ENCODE results near the gene MATR3.

DNA sequence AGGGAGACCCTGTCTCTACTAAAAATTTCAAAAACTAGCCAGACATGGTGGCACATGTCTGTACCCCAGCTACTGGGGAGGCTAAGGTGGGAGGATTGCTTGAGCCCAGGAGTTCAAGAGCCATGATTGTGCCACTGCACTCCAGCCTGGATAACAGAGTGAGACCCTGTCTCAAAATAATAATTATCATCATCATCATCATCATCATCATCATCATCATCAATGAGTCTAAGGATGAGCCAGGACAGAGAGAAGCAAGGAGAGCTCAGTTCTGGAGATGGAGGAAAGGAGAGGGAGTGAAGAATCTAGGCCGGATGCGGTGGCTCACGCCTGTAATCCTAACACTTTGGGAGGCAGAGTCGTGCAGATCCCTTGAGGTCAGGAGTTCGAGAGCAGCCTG is 36.7 kb upstream of the MATR3 start:
- TF ChIP-seq, protein P1, sequence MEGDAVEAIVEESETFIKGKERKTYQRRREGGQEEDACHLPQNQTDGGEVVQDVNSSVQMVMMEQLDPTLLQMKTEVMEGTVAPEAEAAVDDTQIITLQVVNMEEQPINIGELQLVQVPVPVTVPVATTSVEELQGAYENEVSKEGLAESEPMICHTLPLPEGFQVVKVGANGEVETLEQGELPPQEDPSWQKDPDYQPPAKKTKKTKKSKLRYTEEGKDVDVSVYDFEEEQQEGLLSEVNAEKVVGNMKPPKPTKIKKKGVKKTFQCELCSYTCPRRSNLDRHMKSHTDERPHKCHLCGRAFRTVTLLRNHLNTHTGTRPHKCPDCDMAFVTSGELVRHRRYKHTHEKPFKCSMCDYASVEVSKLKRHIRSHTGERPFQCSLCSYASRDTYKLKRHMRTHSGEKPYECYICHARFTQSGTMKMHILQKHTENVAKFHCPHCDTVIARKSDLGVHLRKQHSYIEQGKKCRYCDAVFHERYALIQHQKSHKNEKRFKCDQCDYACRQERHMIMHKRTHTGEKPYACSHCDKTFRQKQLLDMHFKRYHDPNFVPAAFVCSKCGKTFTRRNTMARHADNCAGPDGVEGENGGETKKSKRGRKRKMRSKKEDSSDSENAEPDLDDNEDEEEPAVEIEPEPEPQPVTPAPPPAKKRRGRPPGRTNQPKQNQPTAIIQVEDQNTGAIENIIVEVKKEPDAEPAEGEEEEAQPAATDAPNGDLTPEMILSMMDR (conservative IDR thresholded peaks at IDR 0.05): no peak
- no peak for TF ChIP-seq EZH2 (IDR thresholded peaks at IDR 0.05; ENCODE audit: low read depth)
